SJCRH30 (cell line): ENCODE results near the gene RYR2. TPM values are rescaled to one million over a fixed set of nuclear protein-coding genes. Genes with fewer than 3 reads are reported as not detected.
"Not testable (repeated sequence)": the region's sequence is repeated elsewhere in the genome, so short reads cannot be mapped to it uniquely, and the experiment has no call there.

ENCODE experiments used
- DNase-seq, 2 experiments: peaks; one replicate each; pipeline ENCODE4 v3.0.0-alpha.2; 2015 to 2020
- H3K27ac ChIP-seq: fragments of 250-450 bp; sonication (Bioruptor Pico); 2 replicates; pipeline ENCODE4 v1.5.1; 2020; ENCODE audit warnings: mild to moderate bottlenecking, moderate library complexity
- H3K27me3 ChIP-seq: fragments of 250-450 bp; sonication (Bioruptor Pico); 2 replicates; pipeline ENCODE4 v1.5.1; 2020; ENCODE audit warnings: mild to moderate bottlenecking, moderate library complexity
- H3K36me3 ChIP-seq: fragments of 250-450 bp; sonication (Bioruptor Pico); 2 replicates; pipeline ENCODE4 v1.5.1; 2020; ENCODE audit warnings: mild to moderate bottlenecking, moderate library complexity
- H3K4me1 ChIP-seq: fragments of 250-450 bp; sonication (Bioruptor Pico); 2 replicates; pipeline ENCODE4 v1.5.1; 2020; ENCODE audit warnings: mild to moderate bottlenecking, moderate library complexity
- H3K4me3 ChIP-seq: fragments of 250-450 bp; sonication (Bioruptor Pico); 2 replicates; pipeline ENCODE4 v1.5.1; 2020; ENCODE audit warnings: mild to moderate bottlenecking, moderate library complexity
- H3K9me3 ChIP-seq: fragments of 250-450 bp; sonication (Bioruptor Pico); replicated peaks from 2 replicates; pipeline ENCODE4 v1.5.1; 2020; ENCODE audit warnings: mild to moderate bottlenecking, moderate library complexity
- total RNA-seq: library from RNA; depleted of rRNA; stranded (reverse); fragments of >200 nt; shearing (Covaris generic); gene quantifications from 2 replicates; pipeline ENCODE4 v1.2.3, GENCODE V29; 2014

RYR2 gene
- total RNA-seq, 1 experiment from 2014 or later, result 1.3 TPM

DNA sequence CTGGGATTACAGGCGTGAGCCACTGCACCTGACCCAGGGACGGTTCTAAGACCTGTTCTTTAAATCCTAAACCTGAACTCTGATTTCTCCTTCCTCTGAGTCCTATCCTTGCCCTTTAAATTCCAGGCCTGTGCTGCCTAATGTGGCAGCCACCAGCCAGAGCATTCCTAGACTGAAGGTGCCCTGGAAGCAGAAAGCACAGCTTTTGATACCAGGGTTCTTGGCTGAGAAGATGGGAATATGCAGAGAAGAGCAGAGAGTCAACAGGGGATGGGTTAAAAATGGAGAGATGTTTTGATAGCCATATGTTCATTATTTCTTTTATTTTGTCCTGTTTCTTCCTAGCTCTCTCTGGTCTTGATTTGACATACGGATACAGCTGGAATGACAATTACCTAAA is 49.7 kb downstream of the RYR2 start:
- Histone ChIP-seq H3K36me3 (no peaks in the 10 kb centered on the region), H3K27me3 (no peaks in the 10 kb centered on the region; the same call in 1 of the 2 replicates), H3K27ac (no peak overlapping the region), H3K9me3 (no peaks in the 10 kb centered on the region), H3K4me3 (no peak overlapping the region), H3K4me1 (no peaks in the 10 kb centered on the region)
- DNase-seq, result no peak

DNA sequence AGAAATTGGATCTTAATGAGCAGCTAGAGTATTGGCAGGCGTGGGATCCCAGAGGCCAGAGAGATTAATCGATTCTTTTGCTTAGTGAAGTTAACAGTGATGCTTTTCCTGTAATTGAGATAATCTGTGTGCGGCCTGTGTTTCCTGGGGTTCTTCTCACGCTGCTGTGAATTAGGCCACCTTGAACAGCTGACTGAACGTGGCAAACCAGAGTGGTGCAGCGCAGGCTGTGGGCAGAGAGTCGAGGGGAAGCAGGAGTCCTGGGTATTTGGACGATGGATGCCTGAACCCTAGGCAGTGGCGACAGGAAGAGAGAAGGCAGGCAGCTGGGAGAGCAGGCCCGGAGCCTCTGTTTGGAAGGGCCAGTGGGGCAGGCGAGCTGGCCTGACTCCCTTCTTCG is 51.7 kb downstream of the RYR2 start:
- Histone ChIP-seq H3K36me3 (no peaks in the 10 kb centered on the region), H3K4me3 (no peak overlapping the region)
- no peak for DNase-seq

DNA sequence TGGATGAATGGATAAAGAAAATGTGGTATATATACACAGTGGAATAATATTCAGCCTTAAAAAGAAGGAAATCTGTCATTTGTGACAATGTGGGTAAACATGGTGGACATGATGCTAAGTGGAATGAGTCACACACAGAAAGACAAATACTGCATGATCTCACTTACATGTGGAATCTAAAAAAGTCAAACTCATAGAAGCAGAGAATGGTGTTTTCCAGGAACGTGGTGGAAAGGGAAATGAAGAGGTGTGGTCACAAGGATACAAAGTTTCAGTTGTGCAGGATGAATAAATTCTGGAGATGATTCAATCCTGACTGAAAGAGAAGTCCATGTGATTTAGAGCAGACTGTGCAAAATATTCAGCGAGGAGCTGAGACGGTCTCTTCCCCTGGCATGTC is 56.6 kb downstream of the RYR2 start:
- Histone ChIP-seq H3K36me3 (no peaks in the 10 kb centered on the region), H3K9me3 (no peaks in the 10 kb centered on the region), H3K27ac (no peak overlapping the region), H3K4me1 (no peaks in the 10 kb centered on the region), H3K27me3 (no peaks in the 10 kb centered on the region), H3K4me3 (no peak overlapping the region)
- DNase-seq, result no peak

More for the DNA sequence above, 51.7 kb downstream of the RYR2 start:
- no peak overlapping the region for H3K27ac ChIP-seq
- no peaks in the 10 kb centered on the region; the same call in 1 of the 2 replicates for H3K27me3 ChIP-seq
- no peaks in the 10 kb centered on the region for H3K4me1 ChIP-seq
- H3K9me3 ChIP-seq, result no peaks in the 10 kb centered on the region

GRCh38 chr1:237103021-237103420 is 61.0 kb downstream of the RYR2 start:
- Histone ChIP-seq H3K27me3 (no peaks in the 10 kb centered on the region), H3K36me3 (no peaks in the 10 kb centered on the region), H3K9me3 (no peaks in the 10 kb centered on the region), H3K27ac (no peak overlapping the region), H3K4me3 (no peak overlapping the region), H3K4me1 (no peaks in the 10 kb centered on the region)
- no peak for DNase-seq

- Histone ChIP-seq H3K4me1 (no peaks in the 10 kb centered on the region), H3K4me3 (no peak overlapping the region), H3K27me3 (no peaks in the 10 kb centered on the region), H3K36me3 (no peaks in the 10 kb centered on the region), H3K9me3 (no peaks in the 10 kb centered on the region), H3K27ac (no peak overlapping the region)
- no peak for DNase-seq
Measured at GRCh38 chr1:237104096-237104495, 62.1 kb downstream of the RYR2 start.

DNA sequence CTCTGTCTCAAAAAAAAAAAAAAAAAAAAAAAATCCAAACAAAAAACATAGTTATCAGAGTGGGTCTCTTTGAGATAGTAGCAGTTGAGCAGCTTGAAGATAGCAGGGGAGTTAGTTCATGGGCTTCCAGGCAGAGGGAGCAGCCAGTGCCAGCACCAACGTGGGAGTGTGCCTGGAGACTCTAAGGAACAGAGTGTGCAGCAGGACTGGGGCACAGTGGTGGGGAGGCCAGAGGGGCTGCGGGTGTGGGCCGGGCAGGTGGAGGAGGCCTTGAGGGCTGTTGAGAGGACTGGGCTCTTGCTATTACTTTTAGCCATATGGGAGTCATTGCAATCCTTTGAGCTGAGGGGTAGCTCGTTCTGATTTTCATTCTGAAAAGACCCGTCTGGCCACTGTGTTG is 63.8 kb downstream of the RYR2 start:
- no peak for DNase-seq
- Histone ChIP-seq H3K27me3 (no peaks in the 10 kb centered on the region), H3K4me3 (no peak overlapping the region), H3K27ac (no peak overlapping the region), H3K4me1 (no peaks in the 10 kb centered on the region), H3K9me3 (no peaks in the 10 kb centered on the region), H3K36me3 (no peaks in the 10 kb centered on the region)

GRCh38 chr1:237108297-237109040 is 66.5 kb downstream of the RYR2 start:
- H3K36me3 ChIP-seq, result no peaks in the 10 kb centered on the region
- no peak overlapping the region for H3K27ac ChIP-seq
- DNase-seq, result no peak
- H3K4me1 ChIP-seq, result no peaks in the 10 kb centered on the region; the same call in 1 of the 2 replicates
- H3K27me3 ChIP-seq, result no peaks in the 10 kb centered on the region
- H3K9me3 ChIP-seq, result no peaks in the 10 kb centered on the region
- H3K4me3 ChIP-seq, result no peak overlapping the region

DNA sequence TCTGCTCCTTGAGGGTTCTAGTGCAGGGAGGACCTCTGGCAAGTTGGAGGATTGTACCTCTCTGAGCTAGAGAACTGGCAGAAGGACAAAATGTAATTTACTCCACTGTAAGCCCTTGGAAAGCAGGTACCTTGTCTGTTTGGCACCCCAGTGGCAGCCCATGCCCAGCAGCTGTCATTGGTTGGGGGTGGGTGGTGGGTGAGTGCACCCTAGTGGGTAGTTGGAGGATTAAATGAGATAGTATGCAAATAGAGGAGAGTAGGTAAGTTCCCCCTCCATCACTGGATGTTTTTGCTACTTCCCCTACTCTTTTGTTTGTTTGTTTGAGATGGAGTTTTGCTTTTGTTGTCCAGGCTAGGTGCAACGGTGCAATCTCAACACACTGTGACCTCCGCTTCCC is 69.8 kb downstream of the RYR2 start:
- H3K4me3 ChIP-seq, result no peak overlapping the region
- H3K4me1 ChIP-seq, result peaks cover 9% of the 10 kb centered on the region
- DNase-seq, result no peak
- no peaks in the 10 kb centered on the region for H3K9me3 ChIP-seq
- no peak overlapping the region for H3K27ac ChIP-seq
- H3K27me3 ChIP-seq, result no peaks in the 10 kb centered on the region
- no peaks in the 10 kb centered on the region for H3K36me3 ChIP-seq

DNA sequence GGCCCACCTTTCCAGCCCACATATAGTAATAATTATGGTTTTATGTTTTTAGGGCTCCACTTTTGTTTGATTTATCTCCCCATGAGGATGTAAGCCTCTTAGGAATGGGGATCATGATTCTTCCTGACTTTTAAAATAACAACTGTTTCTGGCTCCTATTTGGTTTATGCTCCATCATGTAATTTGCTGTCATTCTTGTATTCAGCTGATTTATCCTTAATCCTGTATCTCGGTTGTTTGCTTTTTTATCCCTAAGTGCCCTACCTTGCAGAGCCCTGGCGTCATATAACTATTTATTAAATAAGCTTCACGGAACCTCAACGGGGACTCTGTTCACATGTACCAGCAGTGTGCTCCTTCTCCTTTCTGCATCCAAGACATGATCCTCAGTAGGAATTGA is 70.7 kb downstream of the RYR2 start:
- Histone ChIP-seq H3K4me3 (no peak overlapping the region), H3K4me1 (peaks cover 9% of the 10 kb centered on the region), H3K36me3 (no peaks in the 10 kb centered on the region), H3K27ac (no peak overlapping the region), H3K27me3 (no peaks in the 10 kb centered on the region), H3K9me3 (no peaks in the 10 kb centered on the region)
- peak in 1 of 2 experiments; percentile 11 for DNase-seq

DNA sequence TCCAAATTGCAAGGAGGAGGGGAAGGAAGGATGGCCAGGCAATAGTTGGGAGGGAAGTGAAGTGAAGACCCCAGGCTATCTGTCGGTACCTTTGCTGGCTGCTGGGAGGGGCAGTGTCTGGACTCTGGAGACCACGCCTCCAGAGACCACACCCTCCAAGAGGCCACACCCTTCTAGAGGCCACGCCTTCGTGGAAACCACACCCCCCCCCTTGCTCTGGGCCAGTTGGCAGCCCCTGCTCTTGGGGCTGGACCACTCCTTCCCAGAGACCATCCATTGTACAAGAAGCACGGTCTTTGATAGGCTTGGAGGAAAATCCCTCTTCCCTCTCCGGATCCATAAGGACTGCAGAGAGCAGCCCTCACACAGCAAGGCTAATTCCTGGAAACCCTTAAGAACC is 73.1 kb downstream of the RYR2 start:
- Histone ChIP-seq H3K9me3 (no peaks in the 10 kb centered on the region), H3K4me3 (no peak overlapping the region), H3K4me1 (peaks cover 9% of the 10 kb centered on the region), H3K27me3 (no peaks in the 10 kb centered on the region), H3K36me3 (no peaks in the 10 kb centered on the region), H3K27ac (no peak overlapping the region)
- peak in 1 of 2 experiments; percentile 25 for DNase-seq

GRCh38 chr1:237119091-237119490 is 77.1 kb downstream of the RYR2 start:
- no peaks in the 10 kb centered on the region for H3K9me3 ChIP-seq
- H3K4me1 ChIP-seq, result peaks cover 6% of the 10 kb centered on the region; the same call in 1 of the 2 replicates
- no peak overlapping the region for H3K4me3 ChIP-seq
- H3K36me3 ChIP-seq, result no peaks in the 10 kb centered on the region
- no peaks in the 10 kb centered on the region for H3K27me3 ChIP-seq
- DNase-seq, result no peak
- H3K27ac ChIP-seq, result no peak overlapping the region

GRCh38 chr1:237120683-237121082 is 78.7 kb downstream of the RYR2 start:
- Histone ChIP-seq H3K36me3 (no peaks in the 10 kb centered on the region), H3K9me3 (no peaks in the 10 kb centered on the region), H3K27me3 (no peaks in the 10 kb centered on the region), H3K4me3 (no peak overlapping the region), H3K4me1 (no peaks in the 10 kb centered on the region), H3K27ac (no peak overlapping the region)
- DNase-seq, result no peak

- H3K27me3 ChIP-seq, result no peaks in the 10 kb centered on the region
- peak in 1 of 2 experiments; percentile 45 for DNase-seq
- H3K36me3 ChIP-seq, result no peaks in the 10 kb centered on the region
- H3K4me1 ChIP-seq, result no peaks in the 10 kb centered on the region
- no peak overlapping the region for H3K27ac ChIP-seq
- no peaks in the 10 kb centered on the region for H3K9me3 ChIP-seq
- no peak overlapping the region for H3K4me3 ChIP-seq
Measured at GRCh38 chr1:237124856-237125462, 83.0 kb downstream of the RYR2 start.

DNA sequence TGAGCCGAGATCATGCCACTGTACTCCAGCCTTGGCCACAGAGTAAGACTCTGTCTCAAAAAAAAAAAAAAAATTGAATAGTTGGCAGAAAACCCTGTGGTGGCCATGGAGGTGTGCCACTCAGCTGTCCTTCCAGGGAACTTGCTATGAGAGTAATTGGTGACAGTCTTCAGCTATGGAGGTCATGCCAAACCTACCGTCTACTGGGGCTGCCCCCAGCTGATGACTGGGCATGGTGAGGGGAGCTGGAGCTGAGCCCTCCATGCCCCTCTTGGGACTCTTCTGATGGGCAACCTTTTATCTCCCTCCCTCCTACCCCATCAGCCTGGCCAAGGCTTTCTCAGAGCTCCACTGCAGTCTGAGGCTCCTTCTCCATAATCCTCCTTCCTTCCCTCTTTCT is 84.2 kb downstream of the RYR2 start:
- no peaks in the 10 kb centered on the region for H3K9me3 ChIP-seq
- DNase-seq, result no peak
- H3K27ac ChIP-seq, result no peak overlapping the region
- no peaks in the 10 kb centered on the region for H3K27me3 ChIP-seq
- no peaks in the 10 kb centered on the region for H3K4me1 ChIP-seq
- H3K36me3 ChIP-seq, result no peaks in the 10 kb centered on the region
- no peak overlapping the region for H3K4me3 ChIP-seq

DNA sequence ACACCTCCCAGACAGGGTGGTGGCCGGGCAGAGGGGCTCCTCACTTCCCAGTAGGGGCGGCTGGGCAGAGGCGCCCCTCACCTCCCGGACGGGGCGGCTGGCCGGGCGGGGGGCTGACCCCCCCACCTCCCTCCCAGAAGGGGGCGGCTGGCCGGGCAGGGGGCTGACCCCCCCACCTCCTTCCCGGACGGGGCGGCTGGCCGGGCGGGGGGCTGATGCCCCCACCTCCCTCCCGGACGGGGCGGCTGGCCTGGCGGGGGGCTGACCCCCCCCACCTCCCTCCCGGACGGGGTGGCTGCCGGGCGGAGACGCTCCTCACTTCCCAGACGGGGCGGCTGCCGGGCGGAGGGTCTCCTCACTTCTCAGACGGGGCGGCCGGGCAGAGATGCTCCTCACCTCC is 85.3 kb downstream of the RYR2 start:
- not testable (repeated sequence) for H3K9me3 ChIP-seq, H3K27ac ChIP-seq, H3K4me3 ChIP-seq, H3K27me3 ChIP-seq, H3K36me3 ChIP-seq, DNase-seq, H3K4me1 ChIP-seq

- H3K36me3 ChIP-seq, result no peaks in the 10 kb centered on the region
- no peak overlapping the region for H3K27ac ChIP-seq
- no peaks in the 10 kb centered on the region for H3K4me1 ChIP-seq
- no peak for DNase-seq
- no peaks in the 10 kb centered on the region for H3K27me3 ChIP-seq
- H3K9me3 ChIP-seq, result no peaks in the 10 kb centered on the region
- no peak overlapping the region for H3K4me3 ChIP-seq
Measured at GRCh38 chr1:237133921-237134320, 91.9 kb downstream of the RYR2 start.
